Ascending aorta (tissue), 2 donors: Measurements from ENCODE around the gene PCID2. TPM values are rescaled to one million over a fixed set of nuclear protein-coding genes. Genes with fewer than 3 reads are reported as not detected.

Source experiments
- DNase-seq, 2 donors: peaks; one replicate each; pipeline ENCODE4 v3.0.0-alpha.2; 2019; ENCODE audit warnings: low spot score in 2 of 2
- H3K27ac ChIP-seq, 2 donors: fragments of 200-600 bp; sonication (generic); one replicate each; pipeline ENCODE4 v1.5.1; 2016 to 2017; ENCODE audit warnings: mild to moderate bottlenecking in 1 of 2
- H3K27me3 ChIP-seq: fragments of 200-600 bp; sonication (generic); one replicate; pipeline ENCODE4 v1.5.1; 2017
- H3K36me3 ChIP-seq, 2 donors: fragments of 200-600 bp; sonication (generic); one replicate each; pipeline ENCODE4 v1.5.1; 2016
- H3K4me1 ChIP-seq, 2 donors: fragments of 200-600 bp; sonication (generic); one replicate each; pipeline ENCODE4 v1.5.1; 2016 to 2017; ENCODE audit warnings: mild to moderate bottlenecking in 1 of 2
- H3K4me3 ChIP-seq, 2 donors: fragments of 200-600 bp; sonication (generic); one replicate each; pipeline ENCODE4 v1.5.1; 2016 to 2017; ENCODE audit warnings: mild to moderate bottlenecking in 1 of 2
- H3K9me3 ChIP-seq, 2 donors: fragments of 200-600 bp; sonication (generic); one replicate each; pipeline ENCODE4 v1.5.1; 2016
- CTCF ChIP-seq, 3 experiments: fragments of 200-600 bp in 2 of 3; fragments of 450-650 bp in 1 of 3; sonication (generic) in 2 of 3; IDR thresholded peaks; one replicate each; pipeline ENCODE4 v1.5.1; 2016 to 2019; ENCODE audit warnings: antibody characterized with exemption in 3 of 3, mild to moderate bottlenecking in 1 of 3, moderate library complexity in 1 of 3
- intact Hi-C: fragments of 100-400 bp; cut with DNase I; formaldehyde crosslinking; loops from one replicate; pipeline ENCODE4 v1.15.1; 2023
- total RNA-seq: library from RNA; depleted of rRNA; stranded (reverse); fragments of >200 nt; gene quantifications from one replicate; pipeline ENCODE4 v1.1.0, GENCODE V29; 2016

Gene PCID2
- total RNA-seq, 1 donor from 2014 or later = 50.8 TPM

- Histone ChIP-seq H3K27me3 (no peaks in the 10 kb centered on the region), H3K4me1 (no peaks in the 10 kb centered on the region), H3K9me3 (no peaks in the 10 kb centered on the region), H3K36me3 (no peaks in the 10 kb centered on the region), H3K4me3 (no peak overlapping the region), H3K27ac (no peak overlapping the region)
- peak in 1 of 2 donors; percentile 56 for DNase-seq
- TF ChIP-seq CTCF (IDR thresholded peaks at IDR 0.05) = no peak
- intact Hi-C loops = no loop called here
Measured at GRCh38 chr13:113145911-113146598, 62.4 kb downstream of the PCID2 start.

GRCh38 chr13:113145496-113145895 lies 63.0 kb downstream of the PCID2 start:
- intact Hi-C loops = no loop called here
- Histone ChIP-seq H3K36me3 (no peaks in the 10 kb centered on the region), H3K9me3 (no peaks in the 10 kb centered on the region), H3K27me3 (no peaks in the 10 kb centered on the region), H3K4me3 (no peak overlapping the region), H3K4me1 (no peaks in the 10 kb centered on the region), H3K27ac (no peak overlapping the region)
- DNase-seq = no peak
- no peak for TF ChIP-seq CTCF (IDR thresholded peaks at IDR 0.05)

- Histone ChIP-seq H3K4me1 (no peaks in the 10 kb centered on the region), H3K9me3 (no peaks in the 10 kb centered on the region), H3K36me3 (no peaks in the 10 kb centered on the region), H3K27me3 (no peaks in the 10 kb centered on the region), H3K4me3 (no peak overlapping the region), H3K27ac (no peak overlapping the region)
- no peak for DNase-seq
- no peak for TF ChIP-seq CTCF (IDR thresholded peaks at IDR 0.05)
- intact Hi-C loops = no loop called here
Measured at GRCh38 chr13:113144255-113144629, 64.2 kb downstream of the PCID2 start.

GRCh38 chr13:113143466-113144254 lies 64.8 kb downstream of the PCID2 start:
- Histone ChIP-seq H3K36me3 (no peaks in the 10 kb centered on the region), H3K27ac (no peak overlapping the region), H3K27me3 (no peaks in the 10 kb centered on the region), H3K9me3 (no peaks in the 10 kb centered on the region), H3K4me1 (no peaks in the 10 kb centered on the region), H3K4me3 (no peak overlapping the region)
- no peak for TF ChIP-seq CTCF (IDR thresholded peaks at IDR 0.05)
- peak in 1 of 2 donors; percentile 60 for DNase-seq
- intact Hi-C loops = no loop called here

- Histone ChIP-seq H3K27ac (no peak overlapping the region), H3K4me1 (no peaks in the 10 kb centered on the region), H3K4me3 (no peak overlapping the region), H3K36me3 (no peaks in the 10 kb centered on the region), H3K9me3 (no peaks in the 10 kb centered on the region), H3K27me3 (no peaks in the 10 kb centered on the region)
- no peak for TF ChIP-seq CTCF (IDR thresholded peaks at IDR 0.05)
- DNase-seq = peak in 1 of 2 donors; percentile 34
- intact Hi-C loops = no loop called here
Measured at GRCh38 chr13:113142876-113143275, 65.6 kb downstream of the PCID2 start.
